Measurements from ENCODE around the gene GRAMD1B.
"Not testable (repeated sequence)": the region's sequence is repeated elsewhere in the genome, so short reads cannot be mapped to it uniquely, and the experiment has no call there.

Gene GRAMD1B

GRCh38 chr11:123509737-123510578 lies 79.9 kb downstream of the GRAMD1B start:
- DNase-seq (ENCODE audit: low read depth), result no peak
- H3K4me3 ChIP-seq (ENCODE audit: low read depth, low read length), result no peak overlapping the region
- TF ChIP-seq, protein P1, sequence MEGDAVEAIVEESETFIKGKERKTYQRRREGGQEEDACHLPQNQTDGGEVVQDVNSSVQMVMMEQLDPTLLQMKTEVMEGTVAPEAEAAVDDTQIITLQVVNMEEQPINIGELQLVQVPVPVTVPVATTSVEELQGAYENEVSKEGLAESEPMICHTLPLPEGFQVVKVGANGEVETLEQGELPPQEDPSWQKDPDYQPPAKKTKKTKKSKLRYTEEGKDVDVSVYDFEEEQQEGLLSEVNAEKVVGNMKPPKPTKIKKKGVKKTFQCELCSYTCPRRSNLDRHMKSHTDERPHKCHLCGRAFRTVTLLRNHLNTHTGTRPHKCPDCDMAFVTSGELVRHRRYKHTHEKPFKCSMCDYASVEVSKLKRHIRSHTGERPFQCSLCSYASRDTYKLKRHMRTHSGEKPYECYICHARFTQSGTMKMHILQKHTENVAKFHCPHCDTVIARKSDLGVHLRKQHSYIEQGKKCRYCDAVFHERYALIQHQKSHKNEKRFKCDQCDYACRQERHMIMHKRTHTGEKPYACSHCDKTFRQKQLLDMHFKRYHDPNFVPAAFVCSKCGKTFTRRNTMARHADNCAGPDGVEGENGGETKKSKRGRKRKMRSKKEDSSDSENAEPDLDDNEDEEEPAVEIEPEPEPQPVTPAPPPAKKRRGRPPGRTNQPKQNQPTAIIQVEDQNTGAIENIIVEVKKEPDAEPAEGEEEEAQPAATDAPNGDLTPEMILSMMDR (IDR thresholded peaks at IDR 0.05; ENCODE audit: low read depth, low read length, missing control alignments), result no peak

DNA sequence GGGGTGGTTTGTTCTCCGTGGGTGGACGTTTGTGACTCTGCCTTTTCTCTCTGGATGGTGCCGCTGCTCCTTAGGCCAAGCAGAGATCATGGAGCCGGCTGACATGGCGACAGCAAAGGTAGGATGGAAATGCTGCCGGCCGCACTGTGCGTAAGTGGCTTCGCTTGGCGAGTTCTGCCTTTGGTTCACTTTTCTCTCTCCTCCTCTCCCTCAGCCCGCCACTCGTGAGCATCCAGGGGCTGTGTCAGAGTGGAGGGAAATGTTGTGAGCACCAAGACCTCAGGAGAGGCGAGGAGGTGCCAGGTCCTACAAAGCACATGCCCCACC lies 80.5 kb downstream of the GRAMD1B start:
- no peak for DNase-seq (ENCODE audit: low read depth)
- TF ChIP-seq, protein P1 (IDR thresholded peaks at IDR 0.05; ENCODE audit: low read depth, low read length, missing control alignments), result no peak
- no peak overlapping the region for H3K4me3 ChIP-seq (ENCODE audit: low read depth, low read length)

GRCh38 chr11:123511037-123511870 lies 81.2 kb downstream of the GRAMD1B start:
- TF ChIP-seq, protein P1 (IDR thresholded peaks at IDR 0.05; ENCODE audit: low read depth, low read length, missing control alignments), result peak; percentile 84
- peak; percentile 44 for DNase-seq (ENCODE audit: low read depth)
- no peak overlapping the region for H3K4me3 ChIP-seq (ENCODE audit: low read depth, low read length)

DNA sequence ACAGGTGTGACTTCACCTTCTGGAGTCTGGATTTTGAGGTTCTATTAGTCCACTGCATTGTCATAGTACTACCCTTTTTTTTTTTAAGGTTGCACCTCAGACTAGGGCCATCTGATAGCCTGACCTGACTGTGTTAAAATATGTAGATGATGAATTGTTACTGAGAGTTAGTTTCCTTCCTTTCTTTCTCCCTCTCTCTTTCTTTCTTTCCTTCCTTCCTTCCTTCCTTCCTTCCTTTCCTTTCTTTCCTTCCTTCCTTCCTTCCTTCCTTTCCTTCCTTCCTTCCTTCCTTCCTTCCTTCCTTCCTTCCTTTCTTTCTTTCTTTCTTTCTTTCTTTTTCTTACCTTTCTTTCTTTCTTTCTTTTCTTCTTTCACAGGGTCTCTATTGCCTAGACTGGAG lies 83.2 kb downstream of the GRAMD1B start:
- not testable (repeated sequence) for DNase-seq (ENCODE audit: low read depth)

GRCh38 chr11:123516238-123516637 lies 86.2 kb downstream of the GRAMD1B start:
- DNase-seq (ENCODE audit: low read depth), result no peak
- TF ChIP-seq, protein P1 (IDR thresholded peaks at IDR 0.05; ENCODE audit: low read depth, low read length, missing control alignments), result no peak
- no peak overlapping the region for H3K4me3 ChIP-seq (ENCODE audit: low read depth, low read length)

More for the DNA sequence above, 83.2 kb downstream of the GRAMD1B start:
- not testable (repeated sequence) for H3K4me3 ChIP-seq (ENCODE audit: low read depth, low read length)

DNA sequence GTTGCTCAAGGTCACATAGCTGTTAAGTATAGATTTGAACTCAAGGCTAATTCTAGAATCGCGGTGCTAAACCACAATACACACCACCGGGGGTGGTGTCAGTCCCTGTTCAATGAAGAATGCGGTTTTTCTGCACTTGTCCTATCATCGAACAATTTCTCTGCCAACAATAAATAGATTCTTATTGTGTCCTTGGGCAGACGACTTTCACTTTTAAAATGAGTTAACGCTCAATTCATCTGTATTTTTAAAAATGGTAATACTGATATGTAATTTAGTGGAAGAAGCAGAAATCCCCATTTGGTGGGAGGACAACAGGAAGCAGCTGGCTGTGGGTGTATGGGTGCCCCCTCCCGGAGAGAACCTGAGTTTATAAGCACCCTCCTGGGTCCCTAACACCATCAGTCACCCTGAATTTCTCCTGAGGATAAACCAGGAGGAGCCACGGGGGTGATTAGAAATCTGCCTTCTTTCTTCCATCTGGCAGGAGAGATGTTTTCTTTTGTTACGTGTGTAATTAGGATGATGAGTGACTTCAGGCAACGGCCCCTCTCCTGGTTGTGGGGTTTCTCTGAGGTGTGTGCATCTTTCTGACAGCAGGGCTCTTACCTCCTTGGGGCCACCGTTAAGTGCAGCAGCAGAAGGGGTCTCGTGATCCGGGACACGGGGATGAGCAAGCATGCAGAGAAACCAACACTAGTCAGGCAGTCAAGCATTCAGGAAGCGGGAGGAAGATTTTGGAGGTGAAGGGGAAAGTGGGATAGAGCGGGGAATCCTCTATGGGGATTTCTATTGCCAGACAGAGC lies 87.7 kb downstream of the GRAMD1B start:
- H3K4me3 ChIP-seq (ENCODE audit: low read depth, low read length), result no peak overlapping the region; the same call in 1 of the 2 replicates
- TF ChIP-seq, protein P1 (IDR thresholded peaks at IDR 0.05; ENCODE audit: low read depth, low read length, missing control alignments), result no peak
- DNase-seq (ENCODE audit: low read depth), result no peak
